HG03442 (cell line): ENCODE data around the gene GIMAP1.

Source experiments
- ATAC-seq: cut with Tn5 transposase; IDR thresholded peaks from one replicate; pipeline ENCODE4 v1.9.1; 2021; ENCODE audit warnings: mild to moderate bottlenecking, moderate library complexity; ENCODE audit not compliant: unreplicated experiment

GIMAP1 gene

GRCh38 chr7:150745876-150746275 is 29.5 kb downstream of the GIMAP1 start:
- no peak for ATAC-seq

GRCh38 chr7:150746921-150747320 is 30.5 kb downstream of the GIMAP1 start:
- ATAC-seq = no peak

GRCh38 chr7:150748376-150748775 is 32.0 kb downstream of the GIMAP1 start:
- ATAC-seq = no peak

GRCh38 chr7:150751702-150752101 is 35.3 kb downstream of the GIMAP1 start:
- no peak for ATAC-seq

- no peak for ATAC-seq
Measured at GRCh38 chr7:150753239-150753638, 36.8 kb downstream of the GIMAP1 start.

GRCh38 chr7:150753826-150754603 is 37.6 kb downstream of the GIMAP1 start:
- ATAC-seq = no peak

GRCh38 chr7:150754951-150755350 is 38.5 kb downstream of the GIMAP1 start:
- no peak for ATAC-seq

- peak; percentile 61 for ATAC-seq
Measured at GRCh38 chr7:150755473-150756099, 39.2 kb downstream of the GIMAP1 start.

GRCh38 chr7:150756166-150756565 is 39.8 kb downstream of the GIMAP1 start:
- ATAC-seq = no peak

- no peak for ATAC-seq
Measured at GRCh38 chr7:150756858-150757257, 40.4 kb downstream of the GIMAP1 start.

- ATAC-seq = no peak
Measured at GRCh38 chr7:150759479-150759878, 43.1 kb downstream of the GIMAP1 start.

- no peak for ATAC-seq
Measured at GRCh38 chr7:150766334-150766709, 49.9 kb downstream of the GIMAP1 start.

- ATAC-seq = no peak
Measured at GRCh38 chr7:150769768-150770167, 53.4 kb downstream of the GIMAP1 start.
